ENCODE data around the gene RPL10A. TPM values are rescaled to one million over a fixed set of nuclear protein-coding genes. Genes with fewer than 3 reads are reported as not detected.

Gene RPL10A
- polyA plus RNA-seq, 1 donor: 2,412 TPM

DNA sequence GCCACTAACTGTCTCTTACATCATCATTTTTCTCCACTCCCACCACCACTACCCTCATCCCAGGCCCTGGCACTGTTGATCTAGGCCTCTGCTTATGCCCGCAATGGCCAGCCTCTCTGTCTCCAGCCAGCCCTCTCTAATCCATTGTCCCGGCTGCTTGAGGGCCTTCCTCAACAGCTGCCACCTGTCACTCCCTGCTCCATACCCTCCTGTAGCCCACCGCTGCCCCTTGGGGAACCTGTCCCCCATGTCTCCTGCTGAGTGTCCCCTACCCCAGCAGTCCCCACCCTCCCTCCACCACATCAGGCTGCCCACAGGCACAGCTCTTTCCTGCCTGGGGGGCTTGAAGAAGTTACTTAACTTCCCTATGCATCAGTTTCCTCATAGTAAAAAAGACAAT, 15.3 kb downstream of the RPL10A start:
- Histone ChIP-seq H3K4me1 (ENCODE audit: control insufficient read depth, insufficient read depth, low read length) (peaks cover 34% of the 10 kb centered on the region), H3K27me3 (ENCODE audit: control insufficient read depth, insufficient read depth, low read length) (no peaks in the 10 kb centered on the region), H3K9me3 (ENCODE audit: control insufficient read depth, low read depth, low read length) (no peaks in the 10 kb centered on the region), H3K36me3 (ENCODE audit: control insufficient read depth, insufficient read depth, low read length) (peaks cover 61% of the 10 kb centered on the region), H3K4me3 (ENCODE audit: low read length) (no peak overlapping the region), H3K27ac (ENCODE audit: low read length) (no peak overlapping the region)
- no CpG with 5 or more reads among the region's 3 CpGs for WGBS (ENCODE audit: insufficient coverage, low lambda C conversion rate)
- DNase-seq: no peak

DNA sequence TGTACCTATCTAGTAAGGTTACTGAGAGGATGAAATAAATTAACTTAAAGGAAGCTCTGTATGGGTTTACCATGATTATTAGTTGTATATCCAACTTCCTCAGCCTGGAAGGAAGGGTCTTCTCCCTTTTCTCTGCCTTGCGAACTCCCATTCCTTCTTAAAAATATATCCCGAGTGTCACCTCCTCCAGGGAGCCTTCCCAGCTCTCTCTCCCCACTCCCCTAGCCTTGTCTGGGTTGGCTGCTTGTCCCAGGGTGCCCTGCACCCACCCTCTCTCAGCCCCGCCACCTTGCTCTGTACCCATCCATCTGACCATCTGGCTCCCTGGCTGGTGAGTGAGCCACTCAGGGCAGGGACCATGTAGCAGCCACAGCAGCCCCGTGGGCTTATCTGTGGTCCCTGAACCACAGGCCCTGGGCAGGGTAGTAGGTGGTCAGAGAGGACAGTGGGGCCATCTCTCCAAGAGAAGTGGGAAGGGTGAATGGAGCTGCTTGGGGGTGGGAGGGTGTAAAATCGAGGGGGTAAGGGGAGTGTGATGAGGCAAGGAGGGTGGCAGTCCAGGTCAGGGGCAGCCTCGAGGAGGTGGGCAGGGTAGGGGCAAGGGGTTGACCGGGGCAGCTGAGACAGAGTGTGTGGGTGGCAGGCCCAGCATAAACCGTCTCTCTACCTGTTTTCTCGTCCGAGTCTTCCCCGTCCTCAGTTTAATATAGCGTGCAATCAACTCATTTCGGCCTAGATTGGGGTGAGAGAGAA, 15.9 kb downstream of the RPL10A start:
- WGBS (ENCODE audit: insufficient coverage, low lambda C conversion rate): no CpG with 5 or more reads among the region's 13 CpGs
- H3K27ac ChIP-seq (ENCODE audit: low read length): no peak overlapping the region
- H3K27me3 ChIP-seq (ENCODE audit: control insufficient read depth, insufficient read depth, low read length): no peaks in the 10 kb centered on the region
- H3K4me1 ChIP-seq (ENCODE audit: control insufficient read depth, insufficient read depth, low read length): peaks cover 35% of the 10 kb centered on the region
- no peaks in the 10 kb centered on the region for H3K9me3 ChIP-seq (ENCODE audit: control insufficient read depth, low read depth, low read length)
- no peak overlapping the region for H3K4me3 ChIP-seq (ENCODE audit: low read length)
- H3K36me3 ChIP-seq (ENCODE audit: control insufficient read depth, insufficient read depth, low read length): peaks cover 58% of the 10 kb centered on the region
- no peak for DNase-seq

DNA sequence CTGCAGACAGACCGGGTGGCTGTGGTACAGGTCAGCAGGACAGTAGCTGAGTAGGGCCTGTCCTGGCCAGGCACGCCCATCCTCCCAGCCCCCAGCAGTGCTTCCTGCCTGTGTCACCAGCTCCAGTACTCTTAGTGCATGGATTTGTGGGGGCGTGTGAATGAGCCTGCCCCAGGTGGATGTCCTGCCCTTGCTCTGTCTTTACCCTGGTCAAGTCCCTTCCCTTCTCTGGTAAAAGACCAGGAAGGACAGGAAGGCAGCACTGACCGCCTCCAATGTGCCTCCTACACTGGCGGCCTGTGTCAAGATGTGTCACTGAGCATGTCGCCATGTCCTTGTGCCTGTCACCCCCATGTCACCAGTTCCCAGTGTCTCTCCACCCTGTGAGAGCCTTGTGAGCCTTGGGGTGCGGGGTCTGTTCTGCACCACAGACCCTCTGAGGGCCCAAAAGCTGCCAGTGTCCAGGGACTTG, 16.8 kb downstream of the RPL10A start:
- peaks cover 49% of the 10 kb centered on the region for H3K36me3 ChIP-seq (ENCODE audit: control insufficient read depth, insufficient read depth, low read length)
- H3K4me3 ChIP-seq (ENCODE audit: low read length): no peak overlapping the region
- no peaks in the 10 kb centered on the region for H3K9me3 ChIP-seq (ENCODE audit: control insufficient read depth, low read depth, low read length)
- no CpG with 5 or more reads among the region's 7 CpGs for WGBS (ENCODE audit: insufficient coverage, low lambda C conversion rate)
- no peak overlapping the region for H3K27ac ChIP-seq (ENCODE audit: low read length)
- peaks cover 40% of the 10 kb centered on the region for H3K4me1 ChIP-seq (ENCODE audit: control insufficient read depth, insufficient read depth, low read length)
- no peak for DNase-seq
- no peaks in the 10 kb centered on the region for H3K27me3 ChIP-seq (ENCODE audit: control insufficient read depth, insufficient read depth, low read length)

DNA sequence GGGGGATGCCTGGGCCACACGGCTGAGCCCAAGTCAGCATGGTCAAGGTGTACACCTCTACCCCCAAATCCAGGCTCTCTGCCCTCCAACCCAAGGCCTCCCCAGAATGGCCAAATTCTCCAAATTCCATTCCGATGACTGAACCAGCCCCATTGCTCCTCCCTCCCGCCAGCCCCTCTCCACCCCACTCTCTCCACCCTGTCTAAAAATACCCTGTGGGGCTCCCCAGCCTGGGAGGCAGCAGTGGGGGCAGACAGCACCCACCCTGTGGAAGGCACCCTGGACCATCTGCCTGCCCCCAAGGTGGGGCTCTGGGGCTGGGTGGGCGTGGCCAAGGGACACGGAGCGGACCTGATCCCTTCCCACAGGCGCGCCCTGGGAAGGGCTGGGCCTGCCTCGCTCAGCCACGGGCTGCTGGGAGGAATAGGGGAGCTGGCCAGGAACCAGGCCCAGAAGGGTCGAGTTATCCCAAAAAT, 17.2 kb downstream of the RPL10A start:
- H3K36me3 ChIP-seq (ENCODE audit: control insufficient read depth, insufficient read depth, low read length): peaks cover 44% of the 10 kb centered on the region
- peaks cover 45% of the 10 kb centered on the region for H3K4me1 ChIP-seq (ENCODE audit: control insufficient read depth, insufficient read depth, low read length)
- no CpG with 5 or more reads among the region's 11 CpGs for WGBS (ENCODE audit: insufficient coverage, low lambda C conversion rate)

DNA sequence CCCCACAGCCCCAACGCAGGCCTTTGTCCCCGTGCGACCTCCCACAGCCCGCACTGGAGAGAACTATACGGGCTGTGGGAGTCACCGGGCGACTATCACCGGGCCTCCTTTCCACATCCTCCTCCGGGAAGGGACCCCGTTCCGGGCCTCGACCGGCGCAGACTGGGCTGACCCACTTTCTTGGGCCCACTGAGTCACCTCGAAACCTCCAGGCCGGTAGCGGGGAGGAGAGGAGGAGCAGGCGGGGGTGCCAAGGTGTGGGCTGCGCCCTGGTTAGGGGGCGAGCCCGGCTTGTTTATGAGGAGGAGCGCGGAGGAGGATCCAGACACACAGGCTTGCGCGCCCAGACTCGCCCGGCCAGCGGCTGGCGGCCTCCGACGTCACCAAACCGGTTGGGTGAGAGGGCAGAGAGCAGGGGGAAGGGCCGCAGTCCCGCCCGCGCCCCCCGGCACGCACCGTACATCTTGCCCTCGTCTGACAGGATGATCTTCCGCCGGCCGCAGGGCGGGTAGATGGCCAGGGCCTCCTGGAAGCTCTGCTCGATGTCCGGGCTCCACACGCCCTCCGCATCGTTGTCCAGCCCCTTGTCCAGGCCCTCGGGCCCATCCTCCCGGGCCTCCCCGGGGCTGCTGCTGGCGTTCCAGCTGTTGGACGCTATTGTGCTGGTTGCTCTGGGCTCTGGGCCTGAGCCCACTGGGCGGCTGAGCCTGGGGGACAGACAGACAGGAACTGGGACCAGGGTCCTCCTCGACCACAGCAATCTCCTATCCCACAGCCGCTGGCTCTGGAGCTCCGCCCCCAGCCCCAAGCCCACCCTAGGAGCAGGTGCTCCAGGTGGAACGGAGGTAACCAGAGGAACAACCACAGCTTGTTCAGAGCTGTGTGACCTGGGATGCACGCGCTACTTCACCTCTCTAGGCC, 18.1 kb downstream of the RPL10A start:
- Histone ChIP-seq H3K27ac (ENCODE audit: low read length) (peak overlapping the region; percentile 64), H3K4me3 (ENCODE audit: low read length) (no peak overlapping the region), H3K27me3 (ENCODE audit: control insufficient read depth, insufficient read depth, low read length) (no peaks in the 10 kb centered on the region), H3K9me3 (ENCODE audit: control insufficient read depth, low read depth, low read length) (no peaks in the 10 kb centered on the region), H3K36me3 (ENCODE audit: control insufficient read depth, insufficient read depth, low read length) (peaks cover 38% of the 10 kb centered on the region), H3K4me1 (ENCODE audit: control insufficient read depth, insufficient read depth, low read length) (peaks cover 53% of the 10 kb centered on the region)
- WGBS (ENCODE audit: insufficient coverage, low lambda C conversion rate): no CpG with 5 or more reads among the region's 61 CpGs
- peak; percentile 82 to 94 for DNase-seq

More for the DNA sequence above, 17.2 kb downstream of the RPL10A start:
- peak; percentile 55 to 72 for DNase-seq
- Histone ChIP-seq H3K27me3 (ENCODE audit: control insufficient read depth, insufficient read depth, low read length) (no peaks in the 10 kb centered on the region), H3K4me3 (ENCODE audit: low read length) (no peak overlapping the region), H3K9me3 (ENCODE audit: control insufficient read depth, low read depth, low read length) (no peaks in the 10 kb centered on the region), H3K27ac (ENCODE audit: low read length) (peak overlapping the region; percentile 64)

DNA sequence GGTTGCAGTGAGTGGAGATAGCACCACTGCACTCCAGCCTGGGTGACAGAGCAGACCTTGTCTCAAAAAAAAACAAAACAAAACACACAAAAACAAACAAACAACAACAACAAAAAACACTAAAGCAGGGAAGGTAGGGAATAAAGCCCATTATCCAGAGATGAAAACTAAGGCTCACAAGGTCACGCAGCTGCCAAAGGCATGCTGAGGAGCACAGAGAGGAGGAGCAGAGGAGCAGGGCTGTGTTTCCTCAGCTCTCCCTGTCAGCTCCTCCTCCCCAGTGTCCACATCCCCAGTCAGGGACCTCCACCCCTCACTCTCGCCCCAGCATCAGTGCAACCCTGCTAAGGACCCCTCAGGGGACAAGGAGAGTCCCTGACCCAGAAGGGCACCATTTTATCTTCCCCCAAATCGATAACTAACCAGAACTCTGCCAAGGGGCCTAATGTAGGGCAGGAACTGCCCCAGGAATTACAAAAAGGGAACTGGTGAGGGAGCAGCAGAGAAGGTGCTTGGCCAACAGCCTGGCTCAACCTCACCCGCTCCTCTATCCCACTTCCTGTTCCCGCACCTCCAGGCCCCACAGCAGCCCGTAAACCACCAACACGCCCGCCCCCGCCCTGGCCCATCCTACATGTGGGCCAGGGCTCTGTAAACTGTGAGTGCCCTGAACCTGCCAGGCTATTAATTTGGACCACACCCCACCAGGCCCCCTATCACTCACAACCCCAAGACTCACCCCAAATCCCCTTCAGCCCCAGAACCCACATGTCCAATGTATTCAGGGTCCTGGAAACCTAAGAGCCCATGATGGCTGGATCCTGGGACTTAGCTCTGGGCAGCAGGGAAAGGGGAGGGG, 19.7 kb downstream of the RPL10A start:
- Histone ChIP-seq H3K9me3 (ENCODE audit: control insufficient read depth, low read depth, low read length) (no peaks in the 10 kb centered on the region), H3K27me3 (ENCODE audit: control insufficient read depth, insufficient read depth, low read length) (no peaks in the 10 kb centered on the region), H3K36me3 (ENCODE audit: control insufficient read depth, insufficient read depth, low read length) (peaks cover 28% of the 10 kb centered on the region), H3K4me3 (ENCODE audit: low read length) (no peak overlapping the region), H3K4me1 (ENCODE audit: control insufficient read depth, insufficient read depth, low read length) (peaks cover 69% of the 10 kb centered on the region), H3K27ac (ENCODE audit: low read length) (peak overlapping the region; percentile 54)
- no CpG with 5 or more reads among the region's 9 CpGs for WGBS (ENCODE audit: insufficient coverage, low lambda C conversion rate)
- peak in 1 of 2 donors; percentile 73 for DNase-seq

DNA sequence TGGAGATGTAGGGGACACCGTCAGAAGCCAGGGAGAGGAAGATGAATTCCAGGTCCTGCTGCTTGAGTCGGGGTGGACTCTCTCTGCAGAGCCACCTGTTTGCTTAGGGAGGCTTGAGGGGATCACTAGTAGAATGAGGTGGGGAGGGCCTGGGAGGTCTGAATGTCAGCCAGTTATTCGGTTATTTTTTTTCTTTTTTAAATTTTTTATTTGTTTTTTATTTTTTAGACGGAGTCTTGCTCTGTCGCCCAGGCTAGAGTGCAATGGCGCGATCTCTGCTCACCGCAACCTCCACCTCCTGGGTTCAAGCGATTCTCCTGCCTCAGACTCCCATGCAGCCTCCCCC, 20.3 kb downstream of the RPL10A start:
- Histone ChIP-seq H3K36me3 (ENCODE audit: control insufficient read depth, insufficient read depth, low read length) (peaks cover 24% of the 10 kb centered on the region), H3K27ac (ENCODE audit: low read length) (peak overlapping the region; percentile 54), H3K9me3 (ENCODE audit: control insufficient read depth, low read depth, low read length) (no peaks in the 10 kb centered on the region), H3K4me1 (ENCODE audit: control insufficient read depth, insufficient read depth, low read length) (peaks cover 75% of the 10 kb centered on the region), H3K27me3 (ENCODE audit: control insufficient read depth, insufficient read depth, low read length) (no peaks in the 10 kb centered on the region), H3K4me3 (ENCODE audit: low read length) (no peak overlapping the region)
- DNase-seq: no peak
- WGBS (ENCODE audit: insufficient coverage, low lambda C conversion rate): no CpG with 5 or more reads among the region's 9 CpGs

DNA sequence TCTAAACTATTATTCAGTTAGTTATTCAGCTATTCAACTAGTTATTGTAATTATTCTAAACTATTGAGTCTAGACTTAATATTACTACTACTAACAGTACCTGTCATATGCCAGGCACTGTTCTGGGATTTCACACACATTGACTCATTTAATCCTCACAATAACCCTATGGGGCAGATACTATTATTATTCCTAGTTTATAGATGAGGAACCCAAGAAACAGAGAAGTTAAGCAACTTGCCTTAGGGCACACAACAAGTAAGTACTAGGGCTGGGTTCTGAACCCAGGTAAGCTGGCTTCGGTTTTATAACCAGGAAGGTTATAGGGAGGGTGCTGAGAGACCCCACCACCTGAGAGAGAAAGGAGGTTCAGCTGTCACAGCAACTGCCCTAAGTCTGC, 20.9 kb downstream of the RPL10A start:
- DNase-seq: no peak
- no peaks in the 10 kb centered on the region for H3K9me3 ChIP-seq (ENCODE audit: control insufficient read depth, low read depth, low read length)
- WGBS (ENCODE audit: insufficient coverage, low lambda C conversion rate): no CpG with 5 or more reads among the region's 1 CpG
- H3K4me3 ChIP-seq (ENCODE audit: low read length): no peak overlapping the region
- H3K27me3 ChIP-seq (ENCODE audit: control insufficient read depth, insufficient read depth, low read length): no peaks in the 10 kb centered on the region
- peaks cover 80% of the 10 kb centered on the region for H3K4me1 ChIP-seq (ENCODE audit: control insufficient read depth, insufficient read depth, low read length)
- peaks cover 21% of the 10 kb centered on the region for H3K36me3 ChIP-seq (ENCODE audit: control insufficient read depth, insufficient read depth, low read length)
- H3K27ac ChIP-seq (ENCODE audit: low read length): peak overlapping the region; percentile 57

DNA sequence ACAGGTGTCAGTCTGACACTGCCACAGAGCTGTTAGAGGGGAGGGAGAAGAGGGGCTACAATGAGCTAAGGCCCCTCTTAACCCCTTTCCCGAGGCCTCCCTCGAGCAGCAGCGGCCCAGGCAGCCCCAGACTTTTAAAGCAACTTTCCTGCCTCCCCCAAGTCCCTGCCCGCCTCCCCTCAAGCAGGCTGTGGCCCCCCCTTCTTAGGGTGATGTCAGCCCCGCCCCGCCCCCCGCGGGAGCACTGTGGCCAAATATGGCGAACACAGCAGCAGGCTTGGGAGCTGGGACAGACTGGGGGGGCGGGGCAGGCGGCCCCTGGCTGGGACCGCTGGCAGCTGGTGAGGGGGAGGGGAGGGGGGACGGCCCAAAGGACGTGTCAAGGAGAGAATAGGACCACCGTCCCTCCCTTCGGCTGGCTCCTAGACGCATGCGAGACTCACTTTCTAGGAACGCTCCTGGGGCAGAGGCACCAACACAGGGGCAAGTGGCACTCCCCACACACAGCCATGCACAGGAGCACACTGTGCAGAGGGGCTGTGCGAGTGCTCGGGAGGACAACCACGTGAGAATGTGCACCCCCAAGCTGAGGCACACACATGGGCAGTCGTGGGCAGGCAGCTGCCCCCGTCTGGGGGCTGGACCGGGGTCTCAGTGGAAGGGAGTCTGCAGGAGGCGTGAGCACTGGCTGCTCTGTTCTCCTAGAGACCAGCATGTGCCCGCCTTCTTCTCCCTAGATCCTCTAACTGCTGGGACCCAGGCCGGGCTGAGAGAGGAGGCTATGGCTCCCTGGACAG, 22.0 kb downstream of the RPL10A start:
- peaks cover 10% of the 10 kb centered on the region for H3K36me3 ChIP-seq (ENCODE audit: control insufficient read depth, insufficient read depth, low read length)
- H3K27me3 ChIP-seq (ENCODE audit: control insufficient read depth, insufficient read depth, low read length): no peaks in the 10 kb centered on the region
- H3K4me3 ChIP-seq (ENCODE audit: low read length): peak overlapping the region; percentile 8
- no peaks in the 10 kb centered on the region for H3K9me3 ChIP-seq (ENCODE audit: control insufficient read depth, low read depth, low read length)
- DNase-seq: peak in 1 of 2 donors; percentile 64
- H3K27ac ChIP-seq (ENCODE audit: low read length): peak overlapping the region; percentile 60
- no CpG with 5 or more reads among the region's 28 CpGs for WGBS (ENCODE audit: insufficient coverage, low lambda C conversion rate)
- H3K4me1 ChIP-seq (ENCODE audit: control insufficient read depth, insufficient read depth, low read length): peaks cover 88% of the 10 kb centered on the region

Data from large intestine (tissue), 3 donors.